ENCODE data around the gene ZNF677. TPM values are rescaled to one million over a fixed set of nuclear protein-coding genes. Genes with fewer than 3 reads are reported as not detected.
A peak's percentile ranks its signal among the peaks of the same experiment; 100 is the strongest.
"Not testable (repeated sequence)": the region's sequence is repeated elsewhere in the genome, so short reads cannot be mapped to it uniquely, and the experiment has no call there.

Gene ZNF677
- total RNA-seq = 4.3 TPM
- 10 to 100 TPM in 2 of 4 donors, 1 to 10 TPM in 1, under 1 TPM in 1; 0.38 to 24.9 (median 9.8) TPM for polyA plus RNA-seq

GRCh38 chr19:53254411-53255341, at the start of gene ZNF677:
ZNF677 (minus strand) TSS chr19:53254873; CDS start chr19:53251550, 3,323 bp downstream.
- DNase-seq = peak; percentile 44 to 84 (median 77)
- Histone ChIP-seq H3K36me3 (ENCODE audit: control insufficient read depth, insufficient read depth, low read length) (peaks cover 14% of the 10 kb centered on the region), H3K9me3 (ENCODE audit: control insufficient read depth in 2 of 2, low read length in 2 of 2) (peaks cover 39 to 71% of the 10 kb centered on the region in 2 experiments), H3K27ac (ENCODE audit: insufficient read depth, low read length, poor library complexity, severe bottlenecking) (peak within 1 kb of the TSS; percentile 41), H3K4me3 (ENCODE audit: low read depth, low read length) (peak within 1 kb of the TSS; percentile 75), H3K27me3 (ENCODE audit: control insufficient read depth, insufficient read depth, low read length) (no peaks in the 10 kb centered on the region), H3K4me1 (ENCODE audit: control insufficient read depth, insufficient read depth, low read length, poor library complexity, severe bottlenecking) (peaks cover 12% of the 10 kb centered on the region)
- Mint-ChIP-seq H3K27ac (peak within 1 kb of the TSS; percentile 74 to 87 (median 78)), H3K36me3 (peaks cover 33% of the 10 kb centered on the region), H3K27me3 (no peaks in the 10 kb centered on the region), H3K9me3 (peaks cover 0 to 64% (median 16%) of the 10 kb centered on the region in 7 donors), H3K4me1 (peaks cover 0 to 15% (median 1%) of the 10 kb centered on the region in 4 donors), H3K4me3 (peak within 1 kb of the TSS; percentile 35 to 93 (median 80))
- peak; percentile 95 to 99 for ATAC-seq (ENCODE audit: low read depth in 2 of 2)

- not testable (repeated sequence) for H3K27ac ChIP-seq (ENCODE audit: insufficient read depth, low read length, poor library complexity, severe bottlenecking); H3K36me3 ChIP-seq (ENCODE audit: control insufficient read depth, insufficient read depth, low read length); H3K27me3 ChIP-seq (ENCODE audit: control insufficient read depth, insufficient read depth, low read length); H3K4me1 Mint-ChIP-seq; H3K27ac Mint-ChIP-seq; DNase-seq; H3K4me1 ChIP-seq (ENCODE audit: control insufficient read depth, insufficient read depth, low read length, poor library complexity, severe bottlenecking); H3K27me3 Mint-ChIP-seq; H3K4me3 Mint-ChIP-seq; ATAC-seq (ENCODE audit: low read depth in 2 of 2); H3K36me3 Mint-ChIP-seq; H3K4me3 ChIP-seq (ENCODE audit: low read depth, low read length)
- peaks cover 0 to 26% (median 3%) of the 10 kb centered on the region in 7 donors for H3K9me3 Mint-ChIP-seq
- peaks cover 4 to 13% of the 10 kb centered on the region in 2 experiments for H3K9me3 ChIP-seq (ENCODE audit: control insufficient read depth in 2 of 2, low read length in 2 of 2)
These were observed 46.7 kb upstream of the ZNF677 start for GRCh38 chr19:53301341-53301740.

GRCh38 chr19:53294786-53295441, 40.2 kb upstream of the ZNF677 start:
- no peak overlapping the region for H3K4me3 Mint-ChIP-seq
- H3K27me3 Mint-ChIP-seq = no peaks in the 10 kb centered on the region
- Histone ChIP-seq H3K27me3 (ENCODE audit: control insufficient read depth, insufficient read depth, low read length) (no peaks in the 10 kb centered on the region), H3K4me1 (ENCODE audit: control insufficient read depth, insufficient read depth, low read length, poor library complexity, severe bottlenecking) (no peaks in the 10 kb centered on the region), H3K9me3 (ENCODE audit: control insufficient read depth in 2 of 2, low read length in 2 of 2) (peaks cover 27 to 52% of the 10 kb centered on the region in 2 experiments), H3K4me3 (ENCODE audit: low read depth, low read length) (no peak overlapping the region), H3K27ac (ENCODE audit: insufficient read depth, low read length, poor library complexity, severe bottlenecking) (no peak overlapping the region), H3K36me3 (ENCODE audit: control insufficient read depth, insufficient read depth, low read length) (no peaks in the 10 kb centered on the region)
- no peaks in the 10 kb centered on the region for H3K36me3 Mint-ChIP-seq
- H3K27ac Mint-ChIP-seq = no peak overlapping the region
- H3K4me1 Mint-ChIP-seq = no peaks in the 10 kb centered on the region
- DNase-seq (no peak), ATAC-seq (ENCODE audit: low read depth in 2 of 2) (no peak)
- H3K9me3 Mint-ChIP-seq = peaks cover 0 to 43% (median 23%) of the 10 kb centered on the region in 7 donors

GRCh38 chr19:53290758-53291549, 36.3 kb upstream of the ZNF677 start:
- Mint-ChIP-seq H3K9me3 (peaks cover 0 to 38% (median 22%) of the 10 kb centered on the region in 7 donors), H3K4me3 (no peak overlapping the region), H3K4me1 (no peaks in the 10 kb centered on the region), H3K27ac (no peak overlapping the region), H3K36me3 (no peaks in the 10 kb centered on the region), H3K27me3 (no peaks in the 10 kb centered on the region)
- no peak overlapping the region for H3K4me3 ChIP-seq (ENCODE audit: low read depth, low read length)
- ATAC-seq (ENCODE audit: low read depth in 2 of 2) = no peak
- H3K27ac ChIP-seq (ENCODE audit: insufficient read depth, low read length, poor library complexity, severe bottlenecking) = no peak overlapping the region
- no peaks in the 10 kb centered on the region for H3K27me3 ChIP-seq (ENCODE audit: control insufficient read depth, insufficient read depth, low read length)
- peaks cover 23 to 48% of the 10 kb centered on the region in 2 experiments for H3K9me3 ChIP-seq (ENCODE audit: control insufficient read depth in 2 of 2, low read length in 2 of 2)
- DNase-seq = no peak
- H3K4me1 ChIP-seq (ENCODE audit: control insufficient read depth, insufficient read depth, low read length, poor library complexity, severe bottlenecking) = no peaks in the 10 kb centered on the region
- no peaks in the 10 kb centered on the region for H3K36me3 ChIP-seq (ENCODE audit: control insufficient read depth, insufficient read depth, low read length)

- peaks cover 2 to 6% of the 10 kb centered on the region in 2 experiments for H3K9me3 ChIP-seq (ENCODE audit: control insufficient read depth in 2 of 2, low read length in 2 of 2)
- H3K4me1 ChIP-seq (ENCODE audit: control insufficient read depth, insufficient read depth, low read length, poor library complexity, severe bottlenecking) = no peaks in the 10 kb centered on the region
- H3K27ac Mint-ChIP-seq = no peak overlapping the region
- ATAC-seq (ENCODE audit: low read depth in 2 of 2) (no peak), DNase-seq (no peak)
- H3K27ac ChIP-seq (ENCODE audit: insufficient read depth, low read length, poor library complexity, severe bottlenecking) = no peak overlapping the region
- H3K4me3 ChIP-seq (ENCODE audit: low read depth, low read length) = no peak overlapping the region
- H3K27me3 ChIP-seq (ENCODE audit: control insufficient read depth, insufficient read depth, low read length) = no peaks in the 10 kb centered on the region
- H3K4me1 Mint-ChIP-seq = no peaks in the 10 kb centered on the region
- no peaks in the 10 kb centered on the region for H3K36me3 ChIP-seq (ENCODE audit: control insufficient read depth, insufficient read depth, low read length)
- H3K27me3 Mint-ChIP-seq = no peaks in the 10 kb centered on the region
- H3K4me3 Mint-ChIP-seq = no peak overlapping the region
- H3K9me3 Mint-ChIP-seq = peaks cover 0 to 18% (median 13%) of the 10 kb centered on the region in 7 donors
- H3K36me3 Mint-ChIP-seq = no peaks in the 10 kb centered on the region
These were observed 30.4 kb upstream of the ZNF677 start for GRCh38 chr19:53285087-53285486.

- not testable (repeated sequence) for H3K9me3 ChIP-seq (ENCODE audit: control insufficient read depth in 2 of 2, low read length in 2 of 2); H3K4me3 Mint-ChIP-seq; ATAC-seq (ENCODE audit: low read depth in 2 of 2); DNase-seq; H3K27ac Mint-ChIP-seq; H3K27me3 Mint-ChIP-seq; H3K36me3 ChIP-seq (ENCODE audit: control insufficient read depth, insufficient read depth, low read length); H3K4me1 ChIP-seq (ENCODE audit: control insufficient read depth, insufficient read depth, low read length, poor library complexity, severe bottlenecking); H3K27ac ChIP-seq (ENCODE audit: insufficient read depth, low read length, poor library complexity, severe bottlenecking); H3K4me1 Mint-ChIP-seq; H3K36me3 Mint-ChIP-seq; H3K27me3 ChIP-seq (ENCODE audit: control insufficient read depth, insufficient read depth, low read length); H3K4me3 ChIP-seq (ENCODE audit: low read depth, low read length)
- H3K9me3 Mint-ChIP-seq = peaks cover 0 to 19% (median 10%) of the 10 kb centered on the region in 7 donors
These were observed 27.3 kb upstream of the ZNF677 start for GRCh38 chr19:53281947-53282346.

GRCh38 chr19:53275480-53275879, 20.8 kb upstream of the ZNF677 start:
- Mint-ChIP-seq H3K27ac (no peak overlapping the region), H3K27me3 (no peaks in the 10 kb centered on the region), H3K4me3 (no peak overlapping the region), H3K4me1 (no peaks in the 10 kb centered on the region), H3K9me3 (peaks cover 0 to 51% (median 17%) of the 10 kb centered on the region in 7 donors), H3K36me3 (peaks cover 16% of the 10 kb centered on the region)
- H3K36me3 ChIP-seq (ENCODE audit: control insufficient read depth, insufficient read depth, low read length) = no peaks in the 10 kb centered on the region
- no peaks in the 10 kb centered on the region for H3K27me3 ChIP-seq (ENCODE audit: control insufficient read depth, insufficient read depth, low read length)
- ATAC-seq (ENCODE audit: low read depth in 2 of 2) = no peak
- H3K4me3 ChIP-seq (ENCODE audit: low read depth, low read length) = no peak overlapping the region
- peaks cover 2 to 10% of the 10 kb centered on the region in 2 experiments for H3K9me3 ChIP-seq (ENCODE audit: control insufficient read depth in 2 of 2, low read length in 2 of 2)
- H3K4me1 ChIP-seq (ENCODE audit: control insufficient read depth, insufficient read depth, low read length, poor library complexity, severe bottlenecking) = no peaks in the 10 kb centered on the region
- DNase-seq = no peak
- no peak overlapping the region for H3K27ac ChIP-seq (ENCODE audit: insufficient read depth, low read length, poor library complexity, severe bottlenecking)
